Eye (tissue), 1 donor: ENCODE results near the gene MRPL14.

Source experiments
- DNase-seq: peaks from one replicate; pipeline ENCODE4 v3.0.0-alpha.2; 2015

The MRPL14 gene

GRCh38 chr6:44120692-44121443, 6.4 kb downstream of the MRPL14 start:
- DNase-seq, result no peak

- no peak for DNase-seq
These were observed 7.5 kb downstream of the MRPL14 start for GRCh38 chr6:44119704-44120262.

GRCh38 chr6:44117397-44118128, 9.7 kb downstream of the MRPL14 start:
- DNase-seq, result no peak

GRCh38 chr6:44116641-44117382, 10.4 kb downstream of the MRPL14 start:
- no peak for DNase-seq

GRCh38 chr6:44115866-44116265, 11.4 kb downstream of the MRPL14 start:
- DNase-seq, result no peak

GRCh38 chr6:44113414-44113813, 13.8 kb downstream of the MRPL14 start:
- no peak for DNase-seq

GRCh38 chr6:44111434-44112417, 15.5 kb downstream of the MRPL14 start:
- DNase-seq, result no peak

- DNase-seq, result no peak
These were observed 16.3 kb downstream of the MRPL14 start for GRCh38 chr6:44110966-44111365.

- no peak for DNase-seq
These were observed 17.1 kb downstream of the MRPL14 start for GRCh38 chr6:44110005-44110676.

- no peak for DNase-seq
These were observed 18.0 kb downstream of the MRPL14 start for GRCh38 chr6:44109212-44109611.

- no peak for DNase-seq
These were observed 18.8 kb downstream of the MRPL14 start for GRCh38 chr6:44108471-44108870.

- DNase-seq, result no peak
These were observed 20.2 kb downstream of the MRPL14 start for GRCh38 chr6:44107017-44107416.

- DNase-seq, result no peak
These were observed 21.1 kb downstream of the MRPL14 start for GRCh38 chr6:44105993-44106740.

- DNase-seq, result no peak
These were observed 22.1 kb downstream of the MRPL14 start for GRCh38 chr6:44105146-44105545.

- DNase-seq, result no peak
These were observed 22.7 kb downstream of the MRPL14 start for GRCh38 chr6:44104481-44105021.

GRCh38 chr6:44102527-44102926, 24.7 kb downstream of the MRPL14 start:
- DNase-seq, result peak; percentile 54

- DNase-seq, result no peak
These were observed 25.4 kb downstream of the MRPL14 start for GRCh38 chr6:44101832-44102231.

GRCh38 chr6:44100088-44100550, 27.1 kb downstream of the MRPL14 start:
- no peak for DNase-seq

- no peak for DNase-seq
These were observed 28.1 kb downstream of the MRPL14 start for GRCh38 chr6:44099192-44099591.

- no peak for DNase-seq
These were observed 29.4 kb downstream of the MRPL14 start for GRCh38 chr6:44097782-44098317.
